ENCODE results near the gene GATA2.
A peak's percentile ranks its signal among the peaks of the same experiment; 100 is the strongest.

The GATA2 gene

DNA sequence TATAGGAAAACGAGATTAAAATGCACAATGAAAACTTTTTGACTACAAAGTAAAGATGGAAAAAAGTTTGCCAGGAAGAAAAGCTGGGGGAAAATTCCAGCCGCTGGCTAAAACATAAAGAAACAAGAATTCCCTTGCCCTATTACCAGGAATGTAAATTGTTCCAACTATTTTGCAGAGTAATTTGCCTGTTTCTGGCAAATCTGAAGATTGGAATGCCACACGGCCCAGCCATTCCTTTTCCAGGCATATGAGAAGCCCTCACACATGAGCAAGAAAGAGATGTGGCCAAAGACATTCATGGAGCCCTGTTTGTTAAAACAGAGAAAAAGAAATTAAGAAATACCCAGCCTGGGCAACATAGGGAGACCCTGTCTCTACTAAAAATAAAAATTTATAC, 8.4 kb upstream of the GATA2 start:
- DNase-seq: no peak

DNA sequence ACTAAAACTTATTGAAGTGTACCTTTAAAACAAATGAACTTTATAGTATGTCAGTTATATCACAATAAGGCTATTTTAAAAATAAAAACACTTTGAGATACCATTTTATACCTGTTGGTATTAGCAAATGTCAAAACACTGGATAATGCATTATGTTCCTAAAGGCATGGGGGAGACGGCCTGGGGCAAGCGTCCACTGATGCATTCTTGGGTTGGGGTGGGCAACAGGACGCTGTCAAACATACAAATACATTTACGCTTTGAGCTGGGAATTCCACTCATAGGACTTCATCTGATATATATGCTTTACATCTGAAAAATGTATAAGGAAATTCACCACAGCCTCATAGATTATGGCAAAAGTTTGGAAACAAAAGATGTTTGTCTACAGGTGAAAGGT, 7.6 kb upstream of the GATA2 start:
- no peak for DNase-seq

DNA sequence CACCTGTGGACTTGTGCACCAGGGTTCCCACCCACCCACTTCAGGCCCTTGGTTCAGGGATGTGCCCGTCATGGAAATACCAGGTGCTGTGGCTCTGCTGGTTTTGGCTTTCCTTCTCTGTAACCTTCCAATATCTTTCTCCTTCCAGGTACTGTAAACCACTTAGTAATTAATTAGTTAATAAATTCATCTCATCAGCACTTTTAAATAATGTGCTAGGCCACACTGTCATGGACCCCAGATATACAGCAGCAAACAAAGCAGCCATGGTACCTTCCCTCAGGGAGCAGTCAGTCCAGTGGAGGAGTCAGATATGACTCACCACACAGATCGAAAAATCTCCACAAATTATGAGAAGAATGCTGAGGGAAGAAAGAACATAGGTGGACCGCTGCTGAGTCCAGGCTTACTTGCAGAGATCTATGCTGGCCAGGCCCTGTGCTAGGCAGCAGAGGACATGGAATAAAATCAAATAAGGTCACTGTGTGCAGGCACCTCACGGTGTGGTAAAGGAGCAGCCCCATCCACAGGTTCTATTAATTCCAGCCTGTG, 6.8 kb upstream of the GATA2 start:
- no peak for DNase-seq

DNA sequence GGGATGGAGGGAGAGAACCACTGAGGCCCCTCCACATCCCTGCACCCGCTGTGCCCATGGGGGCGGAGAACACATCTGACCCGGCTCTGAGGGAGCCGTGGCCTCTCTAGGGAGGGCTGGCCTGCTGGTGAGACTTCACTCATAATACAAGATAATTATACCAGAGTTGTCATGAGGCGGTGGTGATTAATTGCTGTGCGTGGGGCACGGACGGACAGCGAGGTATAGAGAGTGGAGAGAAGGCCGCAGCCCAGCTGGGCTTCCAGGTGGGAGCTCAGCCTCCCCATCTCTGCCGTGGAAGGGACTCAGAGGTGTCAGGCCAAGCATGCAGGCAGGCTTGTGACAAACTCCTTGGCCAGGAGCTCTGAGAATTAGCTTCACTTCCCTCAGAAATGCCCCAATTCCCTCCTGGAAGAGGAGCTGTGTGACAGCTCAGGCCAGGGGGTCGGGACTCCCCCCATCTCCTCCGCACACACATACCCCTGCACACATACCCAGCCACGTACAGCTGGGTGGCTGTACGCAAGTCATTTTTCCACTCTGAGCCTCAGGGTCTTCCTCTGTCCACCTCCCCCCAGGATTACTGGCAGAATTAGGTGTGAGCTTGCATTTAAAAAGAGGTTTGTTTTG, 6.0 kb upstream of the GATA2 start:
- DNase-seq: no peak

DNA sequence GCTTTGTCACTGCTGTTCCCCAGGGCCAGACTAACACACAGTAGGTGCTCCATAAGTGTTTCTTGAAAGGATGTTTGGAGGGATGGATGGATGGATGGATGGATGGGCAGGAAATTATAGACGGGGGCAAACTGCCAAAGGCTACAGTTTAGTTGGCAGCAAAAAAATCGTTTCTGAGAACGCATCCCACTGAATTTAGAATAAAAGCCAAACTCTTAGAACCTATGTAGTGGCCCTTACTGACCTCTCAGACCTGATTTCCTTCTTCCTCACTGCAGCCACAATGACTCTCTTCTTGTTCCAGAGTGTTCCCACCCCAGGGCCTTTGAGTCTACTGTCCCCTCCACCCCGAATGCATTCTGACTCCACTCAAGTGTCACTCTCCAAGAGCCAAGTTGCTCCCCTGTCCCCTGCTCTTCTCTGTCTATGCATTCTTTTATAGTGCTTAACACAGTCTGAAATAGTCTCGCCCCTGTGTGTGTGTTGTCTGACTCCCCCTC, 5.2 kb upstream of the GATA2 start:
- no peak for DNase-seq

DNA sequence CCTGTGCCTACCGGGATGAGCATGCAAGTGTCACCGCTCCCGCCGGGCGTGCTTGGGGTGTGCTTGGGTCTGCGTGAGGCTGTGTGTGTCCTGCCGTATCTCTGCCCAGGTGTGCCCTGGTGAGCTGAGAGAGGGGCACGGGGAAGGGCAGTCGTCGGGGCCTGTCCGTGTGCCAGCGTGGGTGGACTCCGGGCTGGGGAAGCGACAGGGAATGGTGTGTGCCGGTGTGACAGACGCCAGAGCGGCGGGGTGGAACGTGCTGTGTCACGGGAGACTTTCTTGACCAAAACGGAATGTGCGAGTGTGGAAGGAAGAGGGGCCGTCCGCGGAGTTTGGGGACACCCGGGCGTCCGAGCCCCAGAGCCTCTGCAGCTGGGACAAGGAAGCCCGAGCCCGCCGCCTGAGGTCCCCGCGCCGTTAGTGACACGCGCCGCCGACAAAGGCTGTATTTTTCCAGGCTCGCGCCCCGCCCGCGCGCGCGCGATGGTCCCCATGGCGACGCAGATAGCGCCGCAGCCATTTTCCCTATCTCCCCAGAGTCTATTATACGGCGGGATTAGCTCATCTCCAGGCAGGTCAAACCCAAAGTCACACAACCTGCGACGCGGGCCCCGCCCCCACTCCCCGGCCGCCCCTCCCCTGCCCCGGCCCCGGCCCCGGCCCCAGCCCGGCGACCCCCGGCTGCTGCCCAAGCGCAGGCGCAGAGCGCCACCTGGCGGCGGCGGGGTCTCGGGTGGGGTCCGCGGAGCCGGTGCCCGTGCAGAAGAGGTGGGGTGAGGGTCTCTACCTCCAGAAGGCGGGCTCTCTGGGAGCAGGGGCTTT, 4.5 kb upstream of the GATA2 start:
- peak; percentile 88 for DNase-seq

DNA sequence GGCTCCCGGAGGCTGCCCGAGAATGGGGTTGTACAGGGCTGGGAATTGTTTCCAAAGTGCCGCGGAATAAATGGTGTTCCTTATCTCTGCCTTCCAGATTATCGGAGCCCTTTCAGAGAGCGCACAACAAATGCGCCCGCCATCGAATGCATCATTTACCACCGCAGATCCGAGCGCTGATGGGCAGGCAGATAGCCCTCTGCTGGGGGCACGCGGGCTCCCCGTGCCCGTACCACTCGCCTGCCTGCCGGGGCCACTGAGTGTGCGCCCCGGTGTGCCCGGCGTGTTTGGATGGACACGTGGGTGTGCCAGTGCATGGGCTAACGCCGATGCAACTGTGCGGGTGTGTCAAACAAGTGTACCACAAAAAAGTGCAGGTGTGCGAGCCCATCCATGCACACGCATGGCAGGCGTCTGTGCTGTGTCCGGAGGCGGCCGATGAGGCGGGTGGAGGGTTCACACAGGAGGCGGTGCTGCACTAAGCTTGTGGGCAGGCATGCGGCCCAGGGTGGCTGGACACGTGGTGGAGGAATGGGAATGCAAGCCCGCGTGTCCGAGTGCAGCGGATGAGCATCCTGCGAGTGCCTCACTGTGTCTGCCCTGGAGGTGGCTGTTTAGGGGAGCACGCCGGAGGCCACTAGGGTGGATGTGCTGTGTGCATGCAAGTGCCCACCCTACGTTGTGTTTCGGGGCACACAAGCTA, 3.8 kb upstream of the GATA2 start:
- DNase-seq: peak; percentile 66

DNA sequence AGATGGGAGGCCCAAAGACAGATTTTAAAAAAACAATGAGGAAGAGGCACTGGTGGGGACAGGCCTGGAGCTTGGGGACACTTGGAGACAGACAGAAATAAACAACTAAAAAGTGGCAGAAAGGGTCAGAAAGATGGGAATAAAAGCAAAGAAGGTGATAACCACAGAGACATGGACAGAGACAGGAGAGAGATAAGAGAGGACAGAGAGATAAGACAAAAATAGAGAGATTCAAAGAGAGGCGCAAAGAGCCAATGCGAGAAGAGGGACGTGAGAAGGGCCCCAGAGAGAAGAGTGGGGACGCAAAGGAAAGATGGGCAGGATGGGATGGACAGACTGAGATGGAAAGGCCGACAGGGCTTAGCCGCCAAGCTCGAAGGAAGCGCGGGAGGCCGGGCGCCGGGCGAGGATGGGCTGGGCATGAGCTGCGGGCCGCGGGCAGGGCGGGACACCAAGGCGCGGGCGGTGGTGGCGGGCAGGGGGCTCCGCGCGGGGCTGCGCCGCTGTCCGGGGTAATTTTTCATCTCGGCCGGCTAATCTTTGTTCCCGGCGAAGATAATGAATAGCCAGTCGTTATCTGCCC, 3.1 kb upstream of the GATA2 start:
- DNase-seq: peak; percentile 50

DNA sequence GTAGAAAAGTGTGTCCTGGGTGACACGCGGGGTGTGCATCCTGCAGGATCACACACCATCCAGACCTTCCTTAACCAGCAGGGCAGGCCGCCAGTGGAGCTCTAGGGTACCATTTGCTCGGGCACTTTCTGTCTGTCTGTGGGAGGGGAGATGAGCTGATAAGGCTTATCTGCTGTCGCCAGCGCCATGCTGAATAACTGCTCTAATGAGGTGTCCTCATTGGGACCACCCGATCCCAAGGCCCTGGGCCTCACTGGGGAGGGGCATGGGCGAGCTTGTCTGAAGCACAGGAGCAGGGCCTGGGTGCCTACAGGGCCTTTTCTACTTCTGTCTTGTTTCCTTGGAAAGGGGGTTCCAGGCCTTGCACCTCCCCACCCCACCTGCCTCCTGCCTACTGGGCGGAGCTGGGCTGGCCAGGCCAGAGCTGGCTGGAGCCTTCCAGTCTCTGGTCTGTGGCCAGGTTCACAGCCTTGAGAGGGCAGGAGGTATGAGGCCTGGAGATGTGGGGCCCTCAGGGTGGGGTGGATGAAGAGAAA, 2.5 kb upstream of the GATA2 start:
- DNase-seq: no peak

DNA sequence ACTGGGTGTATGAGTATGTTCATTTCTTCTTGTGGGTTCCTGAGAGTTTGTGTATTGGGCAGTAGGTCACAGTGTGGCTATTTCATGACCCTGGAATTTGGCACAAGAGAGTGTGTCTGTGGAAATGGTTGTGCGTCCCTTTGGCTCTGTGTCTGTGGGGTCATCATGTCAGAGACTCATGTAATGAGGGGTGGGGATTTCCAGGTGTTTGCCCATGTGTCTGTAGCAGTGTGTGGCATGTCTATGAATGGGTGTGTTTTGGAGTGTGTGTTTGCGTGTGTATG, 1.3 kb upstream of the GATA2 start:
- no peak for DNase-seq

DNA sequence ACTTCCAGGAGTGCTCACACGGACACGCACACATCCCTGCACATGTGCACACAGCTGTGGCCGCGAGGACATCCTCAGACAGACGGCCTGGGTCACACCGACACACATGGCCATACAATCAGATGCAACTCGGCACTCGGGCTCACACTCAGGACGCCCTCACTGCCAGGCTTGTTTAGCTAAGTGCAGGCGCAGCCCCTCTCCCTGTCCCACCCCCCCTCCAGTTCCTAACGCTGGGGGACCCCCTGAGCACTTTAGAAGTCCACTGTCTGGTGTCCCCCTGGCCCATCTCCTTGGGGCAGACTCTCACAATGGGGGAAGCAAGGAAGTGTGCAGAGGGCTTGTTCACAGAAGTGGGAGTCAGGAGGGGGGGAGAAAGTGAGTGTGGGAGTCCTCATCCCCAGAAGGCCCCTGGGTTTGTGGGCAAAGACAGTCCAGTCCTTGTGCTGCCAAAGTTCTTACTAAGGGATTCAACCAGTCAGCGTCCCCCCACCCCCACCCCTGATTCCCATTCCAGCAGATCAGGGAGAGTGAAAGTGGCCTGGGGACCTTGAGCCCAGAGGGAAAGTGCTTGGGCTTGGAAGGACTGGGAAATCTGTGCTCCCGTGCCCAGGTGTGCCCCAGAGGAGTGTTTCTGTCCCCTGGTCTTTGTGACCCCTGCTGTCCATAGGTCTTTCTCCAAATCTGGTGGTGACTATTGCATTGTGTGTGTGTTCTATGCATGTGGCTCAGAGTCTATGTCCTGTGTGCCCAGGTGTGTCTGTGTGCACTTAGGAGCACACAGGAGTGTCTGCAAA, 767 bp upstream of the GATA2 start:
- DNase-seq: peak; percentile 53

DNA sequence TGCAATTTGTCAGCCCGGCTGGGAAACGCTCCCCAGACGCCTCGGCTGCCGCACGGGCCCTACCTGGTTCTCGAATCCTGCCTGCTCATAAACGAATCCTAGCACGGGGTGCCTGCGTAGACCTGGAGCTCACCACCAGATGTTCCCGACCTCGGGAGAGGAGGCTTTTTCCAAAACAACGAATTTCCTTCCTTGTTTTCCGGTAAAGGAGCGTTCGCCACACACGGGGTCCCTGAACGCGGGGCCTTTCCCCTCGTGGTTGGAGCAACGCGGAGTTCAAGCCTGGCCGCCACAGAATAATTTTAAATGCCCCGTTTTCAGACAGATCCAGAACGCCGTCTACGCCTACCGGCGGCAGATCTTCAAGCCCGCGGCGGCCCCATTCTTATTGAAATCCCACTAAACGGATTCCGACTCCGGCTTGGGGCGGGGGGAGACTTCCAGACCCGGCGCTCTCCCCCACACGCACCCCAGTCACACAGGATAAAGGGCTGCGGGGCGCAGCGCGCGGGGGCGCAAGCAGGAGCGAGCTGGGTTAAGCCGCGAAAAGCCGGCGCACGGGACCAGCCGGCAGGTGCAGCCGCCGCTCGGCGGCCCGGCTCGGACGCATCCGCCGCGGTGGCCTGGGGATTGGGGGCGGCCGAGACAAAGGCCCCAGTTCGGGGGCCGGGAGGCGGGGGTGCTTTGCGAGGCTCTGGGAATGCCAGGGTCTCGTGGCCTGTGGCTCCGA, 895 bp downstream of the GATA2 start:
- peak; percentile 86 for DNase-seq

DNA sequence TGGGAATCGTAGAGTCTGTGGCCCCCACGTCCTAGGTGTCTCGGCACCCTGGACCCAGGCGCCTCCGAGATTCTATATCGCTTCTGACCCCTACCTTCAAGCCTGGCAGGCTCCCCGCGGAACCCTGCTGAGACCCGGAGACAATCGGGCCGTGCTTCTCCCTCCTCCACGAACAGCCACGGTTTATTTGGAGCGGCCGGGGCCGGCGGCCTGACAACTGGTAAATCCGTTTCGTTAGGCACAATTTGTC, 1.4 kb downstream of the GATA2 start:
- DNase-seq: no peak

DNA sequence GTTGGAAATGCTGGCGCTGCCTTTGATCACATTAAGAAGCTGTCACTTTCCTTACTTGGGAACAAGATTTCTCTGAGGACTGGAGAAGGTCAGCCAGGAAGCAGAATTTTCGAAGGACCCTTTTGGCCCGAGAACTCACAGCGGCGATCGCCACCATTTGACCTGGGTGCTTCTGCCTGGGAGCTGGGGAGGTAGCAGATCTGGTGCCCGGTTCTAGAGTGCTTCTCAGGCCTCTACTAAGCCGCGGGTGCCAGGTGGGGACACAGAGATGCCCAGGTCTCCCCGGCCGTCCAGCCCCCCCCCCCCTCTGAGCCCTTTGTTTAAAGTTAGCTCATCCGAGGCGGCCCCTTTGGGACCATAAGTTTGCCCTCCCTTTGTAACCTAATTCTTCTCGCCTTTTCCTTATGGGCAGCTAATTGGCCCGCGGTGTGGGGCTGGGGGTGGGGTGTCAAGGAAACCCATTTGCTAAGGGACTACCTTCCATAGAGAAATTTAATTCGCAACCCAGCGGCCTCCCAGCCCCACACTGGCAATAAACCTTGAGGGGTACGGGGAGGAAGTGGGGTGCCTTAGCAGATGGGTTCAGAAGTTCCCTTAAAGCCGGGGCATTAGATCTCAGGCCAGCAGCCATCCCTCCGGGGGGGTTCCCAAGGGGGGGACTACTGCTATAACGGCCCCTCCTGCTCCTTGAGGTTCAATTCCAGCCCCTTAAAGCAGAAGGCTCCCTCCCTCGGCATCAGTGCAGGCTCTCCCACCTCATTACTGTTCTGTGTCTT, 1.9 kb downstream of the GATA2 start:
- DNase-seq: peak; percentile 70

DNA sequence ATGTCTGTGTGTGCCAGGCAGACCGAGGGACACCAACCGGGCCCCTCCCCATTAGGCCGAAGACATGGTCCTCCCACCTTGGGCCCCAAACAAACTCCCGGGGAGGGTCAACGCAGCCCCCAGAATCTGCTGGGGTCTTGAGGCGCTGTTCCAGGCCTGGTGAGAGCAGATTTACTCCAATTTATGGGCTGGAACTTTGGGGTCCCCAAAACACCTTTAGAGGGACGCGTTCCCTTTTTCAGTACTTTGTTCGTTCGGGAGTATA, 2.4 kb downstream of the GATA2 start:
- no peak for DNase-seq

DNA sequence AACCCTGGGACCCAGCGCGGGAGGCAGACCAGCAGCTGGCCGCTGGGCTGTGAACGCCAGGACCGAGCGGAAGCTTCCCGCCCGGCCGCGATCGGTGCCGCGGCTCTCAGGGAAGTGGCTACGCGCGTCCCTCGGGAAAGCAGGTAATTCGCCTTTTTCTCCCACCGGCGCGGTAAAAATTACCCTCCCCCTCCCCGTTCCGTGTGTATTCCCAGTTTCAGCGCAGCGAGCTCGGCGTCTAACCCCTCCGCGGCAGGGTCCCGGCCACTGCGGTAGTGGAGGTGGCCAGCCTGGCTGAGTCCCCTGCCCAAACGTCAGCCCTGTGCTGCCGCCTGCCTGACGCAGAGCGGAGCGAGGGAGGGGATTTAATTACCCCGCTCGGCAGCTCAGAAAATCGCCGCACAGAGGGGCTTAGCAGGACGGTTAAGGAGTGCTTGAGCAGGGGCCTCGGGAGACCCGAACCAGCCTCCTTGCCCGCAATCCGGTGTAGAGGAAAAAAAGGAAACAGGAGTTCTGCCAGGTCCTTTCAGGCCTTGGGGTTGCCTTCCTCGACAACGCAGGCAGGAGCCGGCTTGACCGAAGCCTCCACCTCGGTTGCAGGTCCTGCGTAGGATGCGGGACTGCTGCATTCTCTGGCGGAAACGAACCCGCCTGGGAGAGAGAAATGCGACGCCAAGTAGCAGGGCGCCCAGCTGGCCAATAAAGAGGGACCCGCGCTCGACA, 2.9 kb downstream of the GATA2 start:
- peak; percentile 84 for DNase-seq

DNA sequence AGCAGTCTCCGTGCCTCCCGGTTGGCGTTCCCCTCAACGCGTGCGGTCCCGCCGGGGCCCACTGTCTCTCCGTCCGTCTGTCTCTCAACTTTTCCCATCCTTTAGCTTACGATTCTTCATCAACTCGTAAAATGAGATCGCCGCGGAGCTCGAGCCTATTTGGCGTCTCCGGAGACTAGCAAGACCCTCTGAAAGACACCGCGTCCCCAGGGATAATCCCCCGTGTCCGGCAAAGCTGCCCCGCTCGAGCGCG, 3.4 kb downstream of the GATA2 start:
- DNase-seq: no peak

DNA sequence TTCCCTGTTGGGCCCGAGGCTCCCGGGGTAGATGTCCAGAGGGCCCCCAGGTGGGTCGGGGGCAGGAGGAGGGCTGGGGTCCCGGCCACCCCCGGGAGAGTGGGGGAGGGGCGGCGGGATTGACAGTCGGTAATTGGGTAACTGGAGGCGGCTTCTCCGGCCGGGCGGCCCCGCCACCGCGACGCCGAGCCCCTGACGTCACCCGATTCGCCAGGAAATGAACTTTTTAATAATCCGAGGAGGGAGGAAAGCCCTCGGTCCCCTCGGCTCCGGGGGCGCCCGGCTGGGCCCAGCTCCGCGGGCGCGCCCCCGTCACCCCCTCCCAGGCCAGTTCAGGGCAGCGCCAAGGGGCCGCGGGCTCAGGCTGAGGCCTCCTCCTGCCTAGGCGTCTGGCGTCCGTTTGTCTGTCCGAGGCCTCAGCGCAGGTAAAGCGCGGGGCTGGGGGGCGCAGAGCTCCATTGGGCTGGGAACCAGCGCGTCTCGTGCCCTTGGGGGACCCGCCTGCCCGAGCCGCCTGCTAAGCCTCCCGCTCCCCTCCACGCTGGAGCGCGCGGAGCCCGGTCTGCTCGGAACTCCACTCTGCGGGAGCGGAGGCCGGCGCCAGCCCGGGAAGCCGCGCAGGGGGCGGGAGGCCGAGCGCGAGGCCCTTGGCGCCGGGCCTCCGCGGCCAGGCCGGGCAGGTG, 3.9 kb downstream of the GATA2 start:
- peak; percentile 76 for DNase-seq

DNA sequence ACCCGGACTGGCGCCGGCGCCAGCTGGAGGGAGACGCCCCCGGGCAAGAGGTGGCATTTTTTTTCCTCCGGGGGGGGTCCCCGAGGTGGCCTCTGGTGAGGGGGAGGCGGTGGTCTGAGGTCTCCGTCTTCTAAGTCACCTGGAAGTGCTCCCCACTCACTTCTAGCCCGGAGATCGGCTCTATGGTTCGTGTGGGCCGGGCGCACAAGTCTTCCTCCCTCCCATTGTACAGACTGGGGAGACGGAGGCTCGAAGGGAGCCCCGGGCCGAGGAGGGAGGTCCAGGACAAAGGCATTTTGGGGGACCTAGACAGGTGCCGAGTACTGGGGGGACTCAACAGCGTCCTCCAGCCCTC, 4.4 kb downstream of the GATA2 start:
- peak; percentile 57 for DNase-seq
